ENCODE measurements around the gene TENT4A.
A peak's percentile ranks its signal among the peaks of the same experiment; 100 is the strongest.

Gene TENT4A

GRCh38 chr5:6733411-6734242 is 20.4 kb downstream of the TENT4A start:
- DNase-seq (ENCODE audit: low spot score): peak; percentile 46

DNA sequence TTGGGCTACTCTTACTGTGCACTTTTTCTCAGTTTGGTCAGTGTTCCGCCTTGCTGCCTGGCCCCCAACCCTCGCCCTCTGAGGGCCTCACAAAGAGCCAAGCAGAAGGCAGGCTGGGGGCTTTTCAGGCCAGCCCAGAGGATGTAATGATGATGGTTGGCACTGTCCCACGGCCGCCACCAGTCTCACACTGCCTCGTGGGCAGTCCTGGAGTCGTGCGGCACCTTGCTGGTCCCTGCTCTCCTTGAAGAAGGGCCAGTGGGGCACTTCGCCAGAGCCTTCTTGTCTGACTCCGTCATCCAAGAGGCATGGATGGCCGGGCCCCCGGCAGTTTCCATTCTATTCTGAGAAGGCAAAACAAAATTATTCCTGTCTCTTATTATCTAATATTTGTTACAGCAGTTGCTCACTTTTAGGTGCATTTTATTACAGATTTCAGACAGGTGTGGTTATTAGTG is 21.0 kb downstream of the TENT4A start:
- DNase-seq (ENCODE audit: low spot score): no peak

- no peak for DNase-seq (ENCODE audit: low spot score)
Observed at GRCh38 chr5:6734781-6735180, 21.5 kb downstream of the TENT4A start.

- no peak for DNase-seq (ENCODE audit: low spot score)
Observed at GRCh38 chr5:6736106-6736505, 22.9 kb downstream of the TENT4A start.

GRCh38 chr5:6736524-6737042 is 23.4 kb downstream of the TENT4A start:
- no peak for DNase-seq (ENCODE audit: low spot score)

GRCh38 chr5:6737043-6737941 is 24.1 kb downstream of the TENT4A start:
- no peak for DNase-seq (ENCODE audit: low spot score)

DNA sequence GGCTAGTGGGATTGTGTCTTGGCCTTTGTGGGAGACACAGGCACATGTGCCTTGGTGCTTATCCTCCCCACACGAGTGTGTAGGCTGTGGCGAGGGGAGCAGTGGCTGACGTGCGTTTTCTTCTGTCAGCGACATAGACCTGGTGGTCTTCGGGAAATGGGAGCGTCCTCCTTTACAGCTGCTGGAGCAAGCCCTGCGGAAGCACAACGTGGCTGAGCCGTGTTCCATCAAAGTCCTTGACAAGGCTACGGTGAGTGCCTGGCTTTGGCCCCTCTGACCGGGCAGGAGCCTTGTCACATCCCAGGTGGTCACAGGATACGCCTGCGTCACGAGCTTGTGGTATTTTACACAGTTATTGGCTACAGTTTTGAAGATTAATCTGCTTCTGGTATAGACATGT is 26.4 kb downstream of the TENT4A start:
- no peak for DNase-seq (ENCODE audit: low spot score)

GRCh38 chr5:6740586-6741150 is 27.4 kb downstream of the TENT4A start:
- DNase-seq (ENCODE audit: low spot score): no peak

- no peak for DNase-seq (ENCODE audit: low spot score)
Observed at GRCh38 chr5:6742081-6742758, 29.0 kb downstream of the TENT4A start.

- no peak for DNase-seq (ENCODE audit: low spot score)
Observed at GRCh38 chr5:6743161-6743560, 29.9 kb downstream of the TENT4A start.

- DNase-seq (ENCODE audit: low spot score): no peak
Observed at GRCh38 chr5:6744841-6745705, 31.8 kb downstream of the TENT4A start.

DNA sequence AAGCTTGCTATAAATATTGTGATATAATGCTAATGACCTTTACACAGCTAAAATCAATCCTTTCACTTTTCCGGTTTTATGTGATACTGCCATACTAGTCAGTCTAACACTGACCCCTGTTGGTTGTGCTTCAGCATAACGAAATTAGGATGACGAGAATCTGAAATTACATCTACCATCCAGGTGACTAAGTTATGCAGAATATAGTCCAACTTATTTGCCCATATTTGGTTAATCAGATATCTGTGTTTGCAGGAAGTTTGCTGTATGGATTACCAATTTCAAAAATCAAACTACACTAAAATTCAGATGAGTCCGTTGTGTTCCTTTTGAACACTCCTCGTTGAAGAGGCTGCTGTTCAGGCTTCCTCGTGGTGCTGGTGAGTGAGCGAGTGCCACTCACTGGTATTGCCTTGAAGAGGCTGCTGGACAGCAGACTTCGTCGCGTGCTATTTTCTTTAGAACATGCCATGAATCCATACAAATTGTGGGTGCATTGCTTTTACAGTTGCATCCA is 32.5 kb downstream of the TENT4A start:
- DNase-seq (ENCODE audit: low spot score): peak; percentile 75

GRCh38 chr5:6746244-6746643 is 33.0 kb downstream of the TENT4A start:
- DNase-seq (ENCODE audit: low spot score): no peak

- no peak for DNase-seq (ENCODE audit: low spot score)
Observed at GRCh38 chr5:6747103-6747502, 33.9 kb downstream of the TENT4A start.

GRCh38 chr5:6748142-6748541 is 34.9 kb downstream of the TENT4A start:
- DNase-seq (ENCODE audit: low spot score): no peak

DNA sequence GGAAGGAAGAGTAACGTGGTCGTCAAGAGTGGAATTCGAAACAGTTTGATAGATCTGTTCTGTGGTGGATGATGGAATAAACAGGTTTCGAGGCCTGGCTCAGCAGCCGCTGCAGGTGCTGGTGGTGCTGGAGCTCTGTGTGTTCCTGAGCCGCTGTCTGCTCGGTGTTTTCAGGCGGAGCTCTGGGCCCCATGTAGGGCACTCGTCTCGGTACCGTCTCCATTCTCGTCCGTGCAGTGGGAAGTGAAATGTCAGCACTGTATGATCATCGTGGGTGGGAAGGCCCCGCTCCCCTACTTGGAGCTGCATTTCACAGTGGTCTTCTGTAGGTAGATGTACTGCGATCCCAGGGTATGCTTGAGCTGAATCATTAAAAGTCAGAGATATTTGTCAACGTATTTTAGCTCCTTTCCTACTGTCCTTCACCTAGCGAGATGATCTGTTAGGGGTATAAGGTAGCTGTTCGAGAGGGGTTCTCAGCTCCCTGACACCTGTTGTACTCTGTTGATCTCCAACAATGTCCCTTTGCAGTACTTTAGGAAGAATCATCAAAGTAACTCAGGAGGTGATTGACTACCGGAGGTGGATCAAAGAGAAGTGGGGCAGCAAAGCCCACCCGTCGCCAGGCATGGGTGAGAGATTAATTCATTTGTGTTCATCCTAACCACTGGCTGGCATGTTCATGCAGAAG is 35.9 kb downstream of the TENT4A start:
- no peak for DNase-seq (ENCODE audit: low spot score)

DNA sequence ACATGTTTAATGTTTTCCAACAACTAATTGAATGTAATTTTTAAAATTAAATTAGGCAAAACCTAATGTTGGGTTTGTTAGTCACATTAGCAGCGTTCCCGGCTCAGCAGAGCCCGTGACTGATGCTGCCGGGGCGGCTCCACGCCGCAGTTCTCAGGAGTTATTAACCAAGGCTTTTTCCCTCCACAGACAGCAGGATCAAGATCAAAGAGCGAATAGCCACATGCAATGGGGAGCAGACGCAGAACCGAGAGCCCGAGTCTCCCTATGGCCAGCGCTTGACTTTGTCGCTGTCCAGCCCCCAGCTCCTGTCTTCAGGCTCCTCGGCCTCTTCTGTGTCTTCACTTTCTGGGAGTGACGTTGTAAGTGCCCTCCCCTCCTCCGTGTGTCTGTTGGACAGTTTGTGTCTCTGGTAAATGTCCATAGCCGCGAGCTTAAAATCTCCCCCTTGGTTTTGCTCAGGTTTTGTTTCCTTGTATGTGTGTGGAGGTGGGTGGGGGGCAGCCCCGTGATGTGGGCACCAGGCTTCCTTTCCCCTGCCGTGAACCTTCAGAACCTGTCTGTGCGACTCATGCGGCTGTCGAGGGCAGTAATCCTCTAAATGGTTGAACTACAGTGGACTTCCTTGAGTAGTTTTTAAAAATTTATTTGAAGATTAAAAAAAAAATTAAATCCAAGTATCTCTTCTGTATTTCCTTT is 37.1 kb downstream of the TENT4A start:
- no peak for DNase-seq (ENCODE audit: low spot score)

GRCh38 chr5:6750951-6751685 is 37.9 kb downstream of the TENT4A start:
- DNase-seq (ENCODE audit: low spot score): no peak

GRCh38 chr5:6752236-6752635 is 39.0 kb downstream of the TENT4A start:
- no peak for DNase-seq (ENCODE audit: low spot score)
